Measurements from ENCODE around the gene ATP5F1C.
"Not testable (repeated sequence)": the region's sequence is repeated elsewhere in the genome, so short reads cannot be mapped to it uniquely, and the experiment has no call there.

Gene ATP5F1C

GRCh38 chr10:7787857-7788638 lies at the start of gene ATP5F1C, which contains the start of gene KIN:
ATP5F1C (plus strand) TSS chr10:7788177; CDS start chr10:7788208, 31 bp downstream.
KIN (minus strand) TSS chr10:7787993; CDS start chr10:7787933, 60 bp downstream.
- peak within 1 kb of the TSS; percentile 86 for H3K4me2 ChIP-seq
- H3K27me3 ChIP-seq (ENCODE audit: insufficient read depth, low read depth): no peaks in the 10 kb centered on the region
- H3K79me2 ChIP-seq (ENCODE audit: insufficient read depth, low read depth): peaks cover 98% of the 10 kb centered on the region
- H4K20me1 ChIP-seq (ENCODE audit: insufficient read depth): peaks cover 39% of the 10 kb centered on the region
- H2AFZ ChIP-seq (ENCODE audit: low read depth): peak within 1 kb of the TSS; percentile 74
- peak within 1 kb of the TSS; percentile 46 for H3K27ac ChIP-seq
- H3K36me3 ChIP-seq (ENCODE audit: insufficient read depth): no peaks in the 10 kb centered on the region
- H3K4me3 ChIP-seq (IDR thresholded peaks at IDR 0.05; ENCODE audit: insufficient read depth, low read depth, low read length): peak within 1 kb of the TSS; percentile 25
- TF ChIP-seq CTCF (conservative IDR thresholded peaks at IDR 0.05; ENCODE audit: low read depth, low read length): no peak
- peak within 1 kb of the TSS; percentile 80 for H3K9ac ChIP-seq
- peaks cover 56% of the 10 kb centered on the region for H3K4me1 ChIP-seq (ENCODE audit: low read depth, poor library complexity, severe bottlenecking)

- Histone ChIP-seq H3K4me3 (IDR thresholded peaks at IDR 0.05; ENCODE audit: insufficient read depth, low read depth, low read length) (no peak overlapping the region), H3K4me1 (ENCODE audit: low read depth, poor library complexity, severe bottlenecking) (peaks cover 14% of the 10 kb centered on the region), H3K27ac (no peak overlapping the region), H3K36me3 (ENCODE audit: insufficient read depth) (no peaks in the 10 kb centered on the region), H4K20me1 (ENCODE audit: insufficient read depth) (no peaks in the 10 kb centered on the region), H3K27me3 (ENCODE audit: insufficient read depth, low read depth) (no peaks in the 10 kb centered on the region), H2AFZ (ENCODE audit: low read depth) (no peak overlapping the region), H3K9ac (no peak overlapping the region), H3K4me2 (peak overlapping the region; percentile 10; the same call in 1 of the 2 replicates), H3K79me2 (ENCODE audit: insufficient read depth, low read depth) (no peaks in the 10 kb centered on the region)
- TF ChIP-seq CTCF (conservative IDR thresholded peaks at IDR 0.05; ENCODE audit: low read depth, low read length): no peak
Observed at GRCh38 chr10:7738536-7739407, 49.2 kb upstream of the ATP5F1C start.

- Histone ChIP-seq H3K9ac (no peak overlapping the region), H3K4me1 (ENCODE audit: low read depth, poor library complexity, severe bottlenecking) (peaks cover 2% of the 10 kb centered on the region), H3K36me3 (ENCODE audit: insufficient read depth) (no peaks in the 10 kb centered on the region), H2AFZ (ENCODE audit: low read depth) (no peak overlapping the region), H4K20me1 (ENCODE audit: insufficient read depth) (no peaks in the 10 kb centered on the region), H3K27ac (no peak overlapping the region), H3K27me3 (ENCODE audit: insufficient read depth, low read depth) (no peaks in the 10 kb centered on the region), H3K4me2 (no peak overlapping the region), H3K79me2 (ENCODE audit: insufficient read depth, low read depth) (no peaks in the 10 kb centered on the region), H3K4me3 (IDR thresholded peaks at IDR 0.05; ENCODE audit: insufficient read depth, low read depth, low read length) (no peak overlapping the region)
- TF ChIP-seq CTCF (conservative IDR thresholded peaks at IDR 0.05; ENCODE audit: low read depth, low read length): no peak
Observed at GRCh38 chr10:7744307-7744706, 43.7 kb upstream of the ATP5F1C start.

GRCh38 chr10:7748637-7749036 lies 39.3 kb upstream of the ATP5F1C start:
- not testable (repeated sequence) for H3K4me2 ChIP-seq; H3K4me3 ChIP-seq (IDR thresholded peaks at IDR 0.05; ENCODE audit: insufficient read depth, low read depth, low read length); H4K20me1 ChIP-seq (ENCODE audit: insufficient read depth); H2AFZ ChIP-seq (ENCODE audit: low read depth); H3K27ac ChIP-seq; H3K9ac ChIP-seq; H3K36me3 ChIP-seq (ENCODE audit: insufficient read depth); H3K27me3 ChIP-seq (ENCODE audit: insufficient read depth, low read depth); H3K4me1 ChIP-seq (ENCODE audit: low read depth, poor library complexity, severe bottlenecking); H3K79me2 ChIP-seq (ENCODE audit: insufficient read depth, low read depth)
